ENCODE results near the gene DNASE1. TPM values are rescaled to one million over a fixed set of nuclear protein-coding genes. Genes with fewer than 3 reads are reported as not detected.

Gene DNASE1
- total RNA-seq, 1 donor from 2014 or later, result 14.3 TPM

- no peaks in the 10 kb centered on the region for H3K9me3 ChIP-seq
- H3K27me3 ChIP-seq (ENCODE audit: low read depth), result no peaks in the 10 kb centered on the region
- ATAC-seq (no peak), DNase-seq (no peak)
- no peak overlapping the region for H3K27ac ChIP-seq
- peaks cover 72% of the 10 kb centered on the region for H3K36me3 ChIP-seq
- no peaks in the 10 kb centered on the region for H3K4me1 ChIP-seq
- intact Hi-C loops (cut with DNase I), result no loop called here
- H3K4me3 ChIP-seq, result no peak overlapping the region
- no peak for TF ChIP-seq CTCF (IDR thresholded peaks at IDR 0.05)
Measured at GRCh38 chr16:3665508-3665907, 11.0 kb downstream of the DNASE1 start.

- ATAC-seq (no peak), DNase-seq (no peak)
- no peaks in the 10 kb centered on the region for H3K4me1 ChIP-seq
- no peak overlapping the region for H3K27ac ChIP-seq
- H3K4me3 ChIP-seq, result no peak overlapping the region
- no peaks in the 10 kb centered on the region for H3K27me3 ChIP-seq (ENCODE audit: low read depth)
- H3K36me3 ChIP-seq, result peaks cover 71% of the 10 kb centered on the region
- intact Hi-C loops (cut with DNase I), result no loop called here
- H3K9me3 ChIP-seq, result no peaks in the 10 kb centered on the region
- no peak for TF ChIP-seq CTCF (IDR thresholded peaks at IDR 0.05)
Measured at GRCh38 chr16:3668626-3669025, 14.1 kb downstream of the DNASE1 start.

GRCh38 chr16:3669082-3669481, 14.6 kb downstream of the DNASE1 start:
- Histone ChIP-seq H3K27me3 (ENCODE audit: low read depth) (no peaks in the 10 kb centered on the region), H3K27ac (no peak overlapping the region), H3K9me3 (no peaks in the 10 kb centered on the region), H3K36me3 (peaks cover 71% of the 10 kb centered on the region), H3K4me1 (no peaks in the 10 kb centered on the region), H3K4me3 (no peak overlapping the region)
- no peak for ATAC-seq
- TF ChIP-seq CTCF (IDR thresholded peaks at IDR 0.05), result no peak
- intact Hi-C loops (cut with DNase I), result no loop called here
- no peak for DNase-seq

- no peak for TF ChIP-seq CTCF (IDR thresholded peaks at IDR 0.05)
- Histone ChIP-seq H3K4me1 (no peaks in the 10 kb centered on the region), H3K36me3 (peaks cover 73% of the 10 kb centered on the region)
Measured at GRCh38 chr16:3670711-3671110, 16.2 kb downstream of the DNASE1 start.

DNA sequence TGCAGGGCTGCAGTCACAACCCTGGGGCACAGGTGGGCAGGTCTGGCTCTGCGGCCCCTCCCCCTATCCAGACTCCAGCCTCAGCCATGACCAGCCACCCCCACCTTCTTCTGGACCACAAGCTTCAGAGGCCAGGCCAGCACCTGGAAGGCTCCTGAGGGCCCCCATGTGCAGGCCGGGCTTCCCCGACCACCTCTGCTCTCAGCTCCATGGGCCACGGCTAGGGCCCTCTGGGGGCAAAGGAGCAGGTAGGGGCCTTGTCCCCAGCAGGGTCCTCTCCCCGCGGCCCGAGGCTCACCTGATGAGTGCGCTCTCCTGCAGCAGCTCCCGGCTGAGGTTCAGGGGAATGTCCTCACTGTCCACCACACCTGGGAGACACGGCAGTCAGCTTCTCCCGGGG, 16.9 kb downstream of the DNASE1 start:
- no peak for TF ChIP-seq CTCF (IDR thresholded peaks at IDR 0.05)

More at GRCh38 chr16:3670711-3671110, 16.2 kb downstream of the DNASE1 start:
- H3K27me3 ChIP-seq (ENCODE audit: low read depth), result no peaks in the 10 kb centered on the region
- no peak for DNase-seq
- ATAC-seq, result no peak
- intact Hi-C loops (cut with DNase I), result no loop called here
- H3K9me3 ChIP-seq, result no peaks in the 10 kb centered on the region
- H3K27ac ChIP-seq, result no peak overlapping the region
- no peak overlapping the region for H3K4me3 ChIP-seq

GRCh38 chr16:3672571-3673041, 18.1 kb downstream of the DNASE1 start:
- intact Hi-C loops (cut with DNase I), result no loop called here
- Histone ChIP-seq H3K27me3 (ENCODE audit: low read depth) (no peaks in the 10 kb centered on the region), H3K36me3 (peaks cover 65% of the 10 kb centered on the region), H3K9me3 (no peaks in the 10 kb centered on the region), H3K4me1 (no peaks in the 10 kb centered on the region), H3K27ac (no peak overlapping the region), H3K4me3 (no peak overlapping the region)
- ATAC-seq (no peak), DNase-seq (no peak)
- no peak for TF ChIP-seq CTCF (IDR thresholded peaks at IDR 0.05)

More for the DNA sequence above, 16.9 kb downstream of the DNASE1 start:
- H3K27ac ChIP-seq, result no peak overlapping the region
- no peaks in the 10 kb centered on the region for H3K4me1 ChIP-seq
- no peak for DNase-seq
- no peak for ATAC-seq
- H3K36me3 ChIP-seq, result peaks cover 70% of the 10 kb centered on the region
- H3K4me3 ChIP-seq, result no peak overlapping the region
- intact Hi-C loops (cut with DNase I), result no loop called here
- no peaks in the 10 kb centered on the region for H3K9me3 ChIP-seq
- H3K27me3 ChIP-seq (ENCODE audit: low read depth), result no peaks in the 10 kb centered on the region
